SK-N-SH (cell line): ENCODE measurements around the gene SLC2A9. TPM values are rescaled to one million over a fixed set of nuclear protein-coding genes. Genes with fewer than 3 reads are reported as not detected.

Source experiments
- CTCF ChIA-PET: fragments of 300-600, 350-600 bp; formaldehyde crosslinking; extraction: SDS; loops from one replicate; lab custom pipeline; 2021; lab: Yijun Ruan, JAX
- POLR2A ChIA-PET: fragments of 350-600 bp; sonication (Branson Sonifier 250); formaldehyde crosslinking; extraction: SDS; loops from one replicate; lab custom pipeline; 2020; ENCODE audit warnings: antibody characterized with exemption, inconsistent platforms; lab: Yijun Ruan, JAX
- DNase-seq: peaks from one replicate; pipeline ENCODE4 v3.0.0; 2012
- H2AFZ ChIP-seq: fragments of 200-600 bp; sonication (generic); 2 replicates; pipeline ENCODE4 v1.8.1; 2016; ENCODE audit warnings: antibody characterized with exemption, mild to moderate bottlenecking, low read depth
- H3F3A ChIP-seq: fragments of 200-600 bp; sonication (generic); replicated peaks from 2 replicates; pipeline ENCODE3; 2016; ENCODE audit warnings: antibody characterized with exemption, mild to moderate bottlenecking; ENCODE audit not compliant: insufficient read depth
- H3K27ac ChIP-seq, 2 experiments: fragments of 200-500 bp in 1 of 2; fragments of 200-600 bp in 1 of 2; sonication (Bioruptor generic) in 1 of 2; sonication (generic), shearing (Covaris generic) in 1 of 2; 2 replicates each; pipeline versions ENCODE4 v1.5.1 to v1.6.1; 2014 to 2016; ENCODE audit warnings: low read depth in 2 of 2, inconsistent platforms in 1 of 2, low read length in 1 of 2, mild to moderate bottlenecking in 1 of 2, mixed read lengths in 1 of 2
- H3K27me3 ChIP-seq: fragments of 200-600 bp; sonication (generic), shearing (Covaris generic); 2 replicates; pipeline ENCODE4 v1.6.1; 2016; ENCODE audit warnings: mixed run types; ENCODE audit not compliant: insufficient read depth
- H3K36me3 ChIP-seq, 2 experiments: fragments of 200-500 bp in 1 of 2; fragments of 200-600 bp in 1 of 2; sonication (Bioruptor generic) in 1 of 2; sonication (generic) in 1 of 2; replicated peaks in 1 of 2; 2 replicates each; pipeline versions ENCODE3 to v1.5.1; 2014 to 2016; ENCODE audit warnings: low read length in 1 of 2, mild to moderate bottlenecking in 1 of 2; ENCODE audit not compliant: insufficient read depth in 2 of 2, control insufficient read depth in 1 of 2
- H3K4me1 ChIP-seq, 2 experiments: fragments of 200-500 bp in 1 of 2; fragments of 200-600 bp in 1 of 2; sonication (Bioruptor generic) in 1 of 2; sonication (generic), shearing (Covaris generic) in 1 of 2; 2 replicates each; pipeline versions ENCODE4 v1.5.1 to v1.6.1; 2014 to 2016; ENCODE audit warnings: low read depth in 1 of 2, low read length in 1 of 2, mixed run types in 1 of 2; ENCODE audit not compliant: insufficient read depth in 2 of 2, control insufficient read depth in 1 of 2
- H3K4me2 ChIP-seq: fragments of 200-600 bp; sonication (generic), shearing (Covaris generic); 2 replicates; pipeline ENCODE4 v1.6.1; 2017; ENCODE audit warnings: mixed run types
- H3K4me3 ChIP-seq, 2 experiments: fragments of 200-500 bp in 1 of 2; fragments of 200-600 bp in 1 of 2; sonication (Bioruptor generic) in 1 of 2; sonication (generic), shearing (Covaris generic) in 1 of 2; 2 replicates each; pipeline versions ENCODE4 v1.5.1 to v1.8.1; 2014 to 2016; ENCODE audit warnings: low read depth in 2 of 2, inconsistent platforms in 1 of 2, low read length in 1 of 2, mild to moderate bottlenecking in 1 of 2, mixed read lengths in 1 of 2, moderate library complexity in 1 of 2
- H3K79me2 ChIP-seq: fragments of 200-600 bp; sonication (generic); 2 replicates; pipeline ENCODE4 v1.8.1; 2017; ENCODE audit warnings: mild to moderate bottlenecking; ENCODE audit not compliant: insufficient read depth
- H3K9ac ChIP-seq: fragments of 200-600 bp; sonication (generic); 2 replicates; pipeline ENCODE4 v1.6.1; 2017; ENCODE audit warnings: mixed run types
- H3K9me2 ChIP-seq: fragments of 200-600 bp; sonication (generic); 2 replicates; pipeline ENCODE4 v1.6.1; 2017; ENCODE audit warnings: mixed run types
- H3K9me3 ChIP-seq: fragments of 200-600 bp; sonication (generic); 2 replicates; pipeline ENCODE4 v1.6.1; 2017; ENCODE audit warnings: mixed run types, mild to moderate bottlenecking, moderate library complexity
- H4K20me1 ChIP-seq: fragments of 200-600 bp; sonication (generic); 2 replicates; pipeline ENCODE4 v1.6.1; 2017; ENCODE audit warnings: mild to moderate bottlenecking, mixed run types; ENCODE audit not compliant: insufficient read depth
- EP300 ChIP-seq, 2 experiments: IDR thresholded peaks; 2 replicates each; pipeline versions ENCODE4 v1.4.0 to v1.6.1; 2012; ENCODE audit warnings: borderline replicate concordance in 1 of 2, low read depth in 1 of 2, low read length in 1 of 2
- EZH2phosphoT487 ChIP-seq: fragments of 200-600 bp; sonication (generic); IDR thresholded peaks from 2 replicates; pipeline ENCODE4 v1.6.1; 2017; ENCODE audit warnings: low read depth, mixed run types, mild to moderate bottlenecking, antibody characterized with exemption, moderate library complexity, borderline replicate concordance
- FOSL2 ChIP-seq: IDR thresholded peaks from 2 replicates; pipeline ENCODE4 v1.4.0; 2012; ENCODE audit warnings: low read depth, mild to moderate bottlenecking, moderate library complexity, borderline replicate concordance
- GABPA ChIP-seq: IDR thresholded peaks from 2 replicates; pipeline ENCODE4 v1.4.0; 2012; ENCODE audit warnings: low read depth, mild to moderate bottlenecking
- JUND ChIP-seq: IDR thresholded peaks from 2 replicates; pipeline ENCODE4 v1.4.0; 2012
- MEF2A ChIP-seq: IDR thresholded peaks from 2 replicates; pipeline ENCODE4 v1.4.0; 2012; ENCODE audit warnings: low read depth, borderline replicate concordance
- NRF1 ChIP-seq: IDR thresholded peaks from 2 replicates; pipeline ENCODE4 v1.6.1; 2012; ENCODE audit warnings: low read depth, mild to moderate bottlenecking, low read length
- SIN3A ChIP-seq: IDR thresholded peaks from 2 replicates; pipeline ENCODE4 v1.6.1; 2012; ENCODE audit warnings: low read depth, mild to moderate bottlenecking, low read length, moderate library complexity, borderline replicate concordance
- SMC3 ChIP-seq: IDR thresholded peaks from 2 replicates; pipeline ENCODE4 v1.6.1; 2012; ENCODE audit warnings: low read depth, low read length, improper control_type of control experiment
- TAF1 ChIP-seq: IDR thresholded peaks from 2 replicates; pipeline ENCODE4 v1.6.1; 2012; ENCODE audit warnings: low read depth, mild to moderate bottlenecking, low read length, moderate library complexity, borderline replicate concordance
- USF2 ChIP-seq: fragments of 150-350 bp; IDR thresholded peaks from 2 replicates; pipeline ENCODE4 v1.6.1; 2017; ENCODE audit warnings: antibody characterized with exemption, low read length, low read depth, borderline replicate concordance
- WGBS: methylation state at CpG from one replicate; pipeline ENCODE4 v1.1.6; 2017; ENCODE audit warnings: low lambda C conversion rate; 5-methylcytosine and 5-hydroxymethylcytosine counted together
- polyA plus RNA-seq, 3 experiments: library from polyadenylated mRNA; depleted of rRNA; stranded (reverse); fragments of >200 nt; gene quantifications; 2 replicates each; pipeline ENCODE4 v1.2.3, GENCODE V29; 2012

The SLC2A9 gene
- polyA plus RNA-seq, 1 of the 3 experiments (the other 2 are of a cell fraction) = not detected

GRCh38 chr4:10056334-10057022 lies 35.2 kb upstream of the SLC2A9 start:
- 80% methylated on average over 8 of the region's 8 CpGs for WGBS
- ChIA-PET POLR2A (no interaction called here), CTCF (no interaction called here)
- H3K4me1 ChIP-seq = no peaks in the 10 kb centered on the region
- H3K79me2 ChIP-seq = no peaks in the 10 kb centered on the region
- H3K27ac ChIP-seq = no peak overlapping the region
- H4K20me1 ChIP-seq = no peaks in the 10 kb centered on the region
- H3K4me2 ChIP-seq = no peak overlapping the region
- TF ChIP-seq SIN3A = no peak
- no peak for TF ChIP-seq GABPA
- no peak for DNase-seq
- no peaks in the 10 kb centered on the region for H3F3A ChIP-seq
- H3K9ac ChIP-seq = no peak overlapping the region
- H3K9me3 ChIP-seq = no peaks in the 10 kb centered on the region
- H3K4me3 ChIP-seq = no peak overlapping the region
- no peak overlapping the region for H2AFZ ChIP-seq
- no peaks in the 10 kb centered on the region for H3K27me3 ChIP-seq
- no peaks in the 10 kb centered on the region for H3K9me2 ChIP-seq
- H3K36me3 ChIP-seq = no peaks in the 10 kb centered on the region

GRCh38 chr4:10055871-10056270 lies 34.6 kb upstream of the SLC2A9 start:
- no peaks in the 10 kb centered on the region; a peak in 1 of 4 replicates for H3K4me1 ChIP-seq
- no peak for DNase-seq
- H3K4me3 ChIP-seq = no peak overlapping the region
- H4K20me1 ChIP-seq = no peaks in the 10 kb centered on the region
- no peak overlapping the region for H3K27ac ChIP-seq
- H3K27me3 ChIP-seq = no peaks in the 10 kb centered on the region
- H3K79me2 ChIP-seq = no peaks in the 10 kb centered on the region
- H3K9me3 ChIP-seq = no peaks in the 10 kb centered on the region
- H3K9ac ChIP-seq = no peak overlapping the region
- no peaks in the 10 kb centered on the region for H3F3A ChIP-seq
- ChIA-PET CTCF (no interaction called here), POLR2A (no interaction called here)
- WGBS = 66% methylated on average over 4 of the region's 4 CpGs
- no peak for TF ChIP-seq TAF1
- TF ChIP-seq NRF1 = no peak
- TF ChIP-seq MEF2A = no peak
- no peak for TF ChIP-seq SMC3
- no peak for TF ChIP-seq USF2
- no peak for TF ChIP-seq EZH2phosphoT487
- no peak for TF ChIP-seq FOSL2
- TF ChIP-seq EP300 (IDR thresholded peaks at IDR 0.05; ENCODE audit: borderline replicate concordance in 1 of 2, low read depth in 1 of 2, low read length in 1 of 2) = no peak
- no peak for TF ChIP-seq JUND
- H2AFZ ChIP-seq = no peak overlapping the region
- no peak overlapping the region for H3K4me2 ChIP-seq
- no peaks in the 10 kb centered on the region for H3K36me3 ChIP-seq
- H3K9me2 ChIP-seq = no peaks in the 10 kb centered on the region
